HEK293T (cell line): ENCODE results near the gene TBCEL.

Experiments used
- CTCF ChIA-PET: fragments of 350-600 bp; formaldehyde crosslinking; extraction: SDS; loops from one replicate; lab custom pipeline; 2021; ENCODE audit warnings: antibody characterized with exemption, inconsistent platforms; lab: Yijun Ruan, JAX
- POLR2A ChIA-PET: fragments of 350-600 bp; formaldehyde crosslinking; extraction: SDS; loops from one replicate; lab custom pipeline; 2020; ENCODE audit warnings: antibody characterized with exemption, inconsistent platforms; lab: Yijun Ruan, JAX
- DNase-seq: peaks from one replicate; pipeline ENCODE4 v3.0.0; 2012; ENCODE audit warnings: mixed read lengths; ENCODE audit errors: extremely low spot score
- ARNT ChIP-seq: fragments of 450-650 bp; IDR thresholded peaks from 2 replicates; pipeline ENCODE4 v1.6.1; 2017; ENCODE audit warnings: mild to moderate bottlenecking
- BHLHE40 ChIP-seq: fragments of 450-650 bp; IDR thresholded peaks from 2 replicates; pipeline ENCODE4 v1.6.1; 2016; ENCODE audit warnings: mild to moderate bottlenecking, moderate library complexity, borderline replicate concordance
- CTBP1 ChIP-seq: fragments of 450-650 bp; IDR thresholded peaks from 2 replicates; pipeline ENCODE4 v1.6.1; 2016; ENCODE audit warnings: borderline replicate concordance
- ELF4 ChIP-seq: fragments of 450-650 bp; IDR thresholded peaks from 2 replicates; pipeline ENCODE4 v1.6.1; 2017; ENCODE audit warnings: antibody characterized with exemption
- FOXA1 ChIP-seq: fragments of 450-650 bp; IDR thresholded peaks from 2 replicates; pipeline ENCODE4 v1.6.1; 2016; ENCODE audit warnings: mild to moderate bottlenecking
- FOXK2 ChIP-seq: fragments of 450-650 bp; IDR thresholded peaks from 2 replicates; pipeline ENCODE4 v1.6.1; 2016; ENCODE audit warnings: mild to moderate bottlenecking
- FOXM1 ChIP-seq: fragments of 450-650 bp; IDR thresholded peaks from 2 replicates; pipeline ENCODE4 v1.6.1; 2017; ENCODE audit warnings: mild to moderate bottlenecking, borderline replicate concordance
- L3MBTL2 ChIP-seq: fragments of 450-650 bp; conservative IDR thresholded peaks from 2 replicates; pipeline ENCODE4 v1.6.1; 2016; ENCODE audit warnings: mild to moderate bottlenecking
- LEF1 ChIP-seq: fragments of 450-650 bp; IDR thresholded peaks from 2 replicates; pipeline ENCODE4 v1.6.1; 2017; ENCODE audit warnings: mild to moderate bottlenecking, borderline replicate concordance
- NFRKB ChIP-seq: fragments of 450-650 bp; IDR thresholded peaks from 2 replicates; pipeline ENCODE4 v1.6.1; 2016; ENCODE audit warnings: mild to moderate bottlenecking, moderate library complexity
- PKNOX1 ChIP-seq: fragments of 450-650 bp; IDR thresholded peaks from 2 replicates; pipeline ENCODE4 v1.6.1; 2016
- SP1 ChIP-seq: fragments of 450-650 bp; IDR thresholded peaks from 2 replicates; pipeline ENCODE4 v1.6.1; 2017
- SUZ12 ChIP-seq: fragments of 450-650 bp; IDR thresholded peaks from 2 replicates; pipeline ENCODE4 v1.6.1; 2016; ENCODE audit warnings: mild to moderate bottlenecking
- TARDBP ChIP-seq: fragments of 450-650 bp; IDR thresholded peaks from 2 replicates; pipeline ENCODE4 v1.6.1; 2016
- ZNF384 ChIP-seq: fragments of 450-650 bp; IDR thresholded peaks from 2 replicates; pipeline ENCODE4 v1.6.1; 2016

TBCEL gene

DNA sequence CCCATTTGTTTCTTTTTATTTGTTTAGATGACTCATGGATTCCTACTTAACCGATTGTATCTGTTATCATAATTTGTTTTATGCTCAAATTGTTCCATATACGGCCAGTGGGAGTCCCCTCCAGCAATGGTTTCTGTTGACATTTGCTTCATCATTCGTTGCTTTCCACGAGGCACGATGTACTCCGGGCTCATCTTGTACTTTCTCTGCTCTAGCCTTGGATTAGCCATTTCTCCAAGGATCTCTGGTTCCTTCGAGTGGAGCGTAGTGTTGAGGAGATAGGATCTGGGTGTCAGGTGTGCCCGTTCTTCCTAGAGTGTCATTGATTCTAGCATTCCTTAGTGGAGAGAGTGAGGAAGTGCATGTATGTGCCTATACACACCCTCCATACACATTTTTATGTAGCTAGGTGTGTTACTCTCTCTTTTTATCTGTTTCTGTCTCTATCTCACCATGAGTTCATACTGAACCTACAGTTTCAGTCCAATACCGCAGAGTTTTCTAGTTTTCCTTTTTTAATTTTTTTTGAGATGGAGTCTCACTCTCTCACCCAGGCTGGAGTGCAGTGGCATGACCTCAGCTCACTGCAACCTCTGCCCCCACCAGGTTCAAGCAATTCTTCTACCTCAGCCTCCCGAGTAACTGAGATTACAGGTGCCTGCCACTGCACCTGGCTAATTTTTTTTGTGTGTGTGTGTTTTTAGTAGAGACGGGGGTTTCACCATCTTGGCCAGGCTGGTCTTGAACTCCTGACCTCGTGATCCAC lies 108.5 kb downstream of the TBCEL start:
- no peak for TF ChIP-seq NFRKB
- TF ChIP-seq PKNOX1: no peak
- TF ChIP-seq CTBP1: no peak
- TF ChIP-seq LEF1: no peak
- no peak for TF ChIP-seq FOXM1
- TF ChIP-seq TARDBP: no peak
- TF ChIP-seq ARNT: no peak
- TF ChIP-seq FOXK2: no peak
- ChIA-PET CTCF (interaction anchor here (0.7 to 1.0 kb wide), 2 partner anchors 62 to 97 kb away, joined by 3 to 4 read pairs; no protein-coding TSS in a partner anchor), POLR2A (no interaction called here)
- DNase-seq: peak; percentile 25

DNA sequence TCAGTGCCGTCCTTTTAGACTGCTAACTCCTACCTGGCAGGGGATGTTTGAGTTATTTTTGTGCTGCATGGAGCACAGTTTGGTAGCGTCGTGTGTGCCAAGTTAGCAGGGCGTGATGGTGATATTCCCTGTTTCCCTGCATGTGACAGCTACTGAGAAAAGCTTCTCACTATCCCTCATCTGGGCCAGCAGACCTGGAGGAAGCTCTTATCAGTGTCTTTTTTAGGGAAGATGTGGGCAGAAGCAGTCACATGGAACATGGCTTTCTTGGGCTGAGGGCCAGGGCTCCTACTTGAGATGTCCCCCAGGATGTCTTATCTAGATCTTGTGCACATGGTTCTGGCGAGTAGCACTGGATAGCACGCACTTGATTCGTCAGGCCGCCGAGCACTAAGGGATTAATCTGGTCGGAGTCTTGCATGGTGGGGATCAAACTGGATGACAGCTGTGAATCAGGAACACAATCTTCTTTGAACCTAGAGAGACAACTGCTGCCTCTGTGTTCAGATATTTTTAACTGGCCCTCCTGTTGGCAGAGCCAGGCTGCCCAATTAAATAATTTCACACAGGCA lies 110.9 kb downstream of the TBCEL start:
- ChIA-PET POLR2A (no interaction called here), CTCF (interaction anchor here (0.7 to 1.2 kb wide), 2 partner anchors 18 to 60 kb away, joined by 3 to 5 read pairs; no protein-coding TSS in a partner anchor)
- TF ChIP-seq LEF1: no peak
- TF ChIP-seq NFRKB: no peak
- no peak for TF ChIP-seq CTBP1
- DNase-seq: no peak

GRCh38 chr11:121137005-121137404 lies 113.1 kb downstream of the TBCEL start:
- DNase-seq: no peak
- ChIA-PET POLR2A (no interaction called here), CTCF (no interaction called here)
- no peak for TF ChIP-seq PKNOX1
- TF ChIP-seq LEF1: no peak

- ChIA-PET CTCF (no interaction called here), POLR2A (interaction anchor here (1.0 kb wide), 1 partner anchor 15 kb away, joined by 3 read pairs; no protein-coding TSS in a partner anchor)
- DNase-seq: no peak
- TF ChIP-seq L3MBTL2 (no peak), SUZ12 (no peak), CTBP1 (no peak), SP1 (no peak)
These were observed 114.4 kb downstream of the TBCEL start for GRCh38 chr11:121138259-121138658.

GRCh38 chr11:121140369-121140768 lies 116.5 kb downstream of the TBCEL start:
- no peak for DNase-seq
- ChIA-PET CTCF (no interaction called here), POLR2A (no interaction called here)
- TF ChIP-seq FOXK2: no peak
- TF ChIP-seq NFRKB: no peak
- TF ChIP-seq BHLHE40: no peak
- TF ChIP-seq SUZ12: no peak
- no peak for TF ChIP-seq ELF4
- TF ChIP-seq ARNT: no peak
- no peak for TF ChIP-seq CTBP1
- TF ChIP-seq FOXA1: no peak
- no peak for TF ChIP-seq LEF1
- no peak for TF ChIP-seq SP1
- no peak for TF ChIP-seq ZNF384
